Right lobe of liver (tissue), 6 donors: ENCODE data around the gene NAT14. TPM values are rescaled to one million over a fixed set of nuclear protein-coding genes. Genes with fewer than 3 reads are reported as not detected.
"Not testable (repeated sequence)": the region's sequence is repeated elsewhere in the genome, so short reads cannot be mapped to it uniquely, and the experiment has no call there.

Source experiments
- ATAC-seq, 4 donors: fragments of 200-7000 bp; cut with Tn5 transposase; one replicate each; pipeline ENCODE4 v1.9.1; 2020; ENCODE audit warnings: mild to moderate bottlenecking in 4 of 4, moderate library complexity in 4 of 4
- DNase-seq, 3 donors: peaks; one replicate each; pipeline ENCODE4 v3.0.0-alpha.2; 2020
- H3K27ac ChIP-seq, 3 donors: fragments of 200-600 bp; one replicate each; pipeline ENCODE4 v1.8.0; 2022
- H3K27me3 ChIP-seq, 2 donors: fragments of 200-600 bp; one replicate each; pipeline ENCODE4 v1.8.0; 2022
- H3K36me3 ChIP-seq, 4 donors: fragments of 200-600 bp; sonication (generic) in 1 of 4; one replicate each; pipeline versions ENCODE4 v1.5.1 to v1.8.0; 2017 to 2022; ENCODE audit warnings: control low read depth in 1 of 4
- H3K4me1 ChIP-seq, 4 donors: fragments of 200-600 bp; sonication (generic) in 1 of 4; one replicate each; pipeline versions ENCODE4 v1.5.1 to v1.8.0; 2017 to 2022; ENCODE audit warnings: control low read depth in 1 of 4
- H3K4me3 ChIP-seq, 3 donors: fragments of 200-600 bp; one replicate each; pipeline ENCODE4 v1.8.0; 2022
- H3K9me3 ChIP-seq, 4 donors: fragments of 200-600 bp; sonication (generic) in 1 of 4; one replicate each; pipeline versions ENCODE4 v1.5.1 to v1.8.0; 2017 to 2022; ENCODE audit warnings: control low read depth in 1 of 4
- CTCF ChIP-seq, 4 donors: fragments of 200-600 bp in 3 of 4; fragments of 450-650 bp in 1 of 4; IDR thresholded peaks; one replicate each; pipeline versions ENCODE4 v1.5.1 to v1.8.0; 2016 to 2022; ENCODE audit warnings: antibody characterized with exemption in 4 of 4, mild to moderate bottlenecking in 2 of 4
- POLR2A ChIP-seq: fragments of 450-650 bp; IDR thresholded peaks from one replicate; pipeline ENCODE4 v1.6.1; 2017; ENCODE audit warnings: antibody characterized with exemption, mild to moderate bottlenecking
- WGBS: methylation state at CpG from one replicate; pipeline ENCODE4 v1.1.6; 2018; ENCODE audit warnings: low coverage, low lambda C conversion rate; ENCODE audit not compliant: insufficient coverage; ENCODE audit errors: missing lambda C conversion rate; 5-methylcytosine and 5-hydroxymethylcytosine counted together
- intact Hi-C, 2 donors: fragments of 100-400 bp; cut with DNase I; formaldehyde crosslinking; loops; one replicate each; pipeline versions ENCODE4 v1.11.2 to v1.14.1; 2022
- total RNA-seq, 6 experiments: library from RNA; depleted of rRNA in 2 of 6; stranded (reverse); fragments of >200 nt in 2 of 6; fragmentation: NEBNext Ultra II Directional in 3 of 6; extraction: Animal tissue kit (Norgen Biotek cat#: 25700) in 3 of 6; gene quantifications; one replicate each; pipeline versions ENCODE4 v1.1.0 to v1.2.4, GENCODE V29; 2016 to 2023
- donor health status: DM: no; HTN: yes; CAD: no.
- donor health status: DM: no; HTN: no; CAD: no.
- donor health status: DM: no; HTN: no; CAD: no.
- donor health status: DM: no; HTN: yes; CAD: no.
- donor health status: DM: no; HTN: yes; CAD: no.

Gene NAT14
- total RNA-seq, 6 experiments from 2014 or later: 2.5 to 6.0 (median 3.9) TPM

GRCh38 chr19:55447421-55448174, 37.4 kb upstream of the NAT14 start:
- no peaks in the 10 kb centered on the region for H3K36me3 ChIP-seq
- intact Hi-C loops: no loop called here
- TF ChIP-seq POLR2A (no peak), CTCF (IDR thresholded peaks at IDR 0.05) (no peak)
- no peaks in the 10 kb centered on the region for H3K9me3 ChIP-seq
- no peaks in the 10 kb centered on the region for H3K27me3 ChIP-seq
- H3K27ac ChIP-seq: no peak overlapping the region
- WGBS: 43% methylated on average over 2 of the region's 16 CpGs
- H3K4me3 ChIP-seq: no peak overlapping the region
- H3K4me1 ChIP-seq: no peaks in the 10 kb centered on the region
- ATAC-seq (peak; percentile 29 to 59 (median 42)), DNase-seq (no peak)

- intact Hi-C loops, ATAC-seq, H3K36me3 ChIP-seq, H3K27me3 ChIP-seq, DNase-seq, H3K4me1 ChIP-seq, H3K9me3 ChIP-seq, H3K4me3 ChIP-seq, H3K27ac ChIP-seq: not testable (repeated sequence)
- WGBS: 89% methylated on average over 5 of the region's 5 CpGs
Observed at GRCh38 chr19:55448175-55448490, 36.9 kb upstream of the NAT14 start.

GRCh38 chr19:55449469-55449868, 35.5 kb upstream of the NAT14 start:
- H3K36me3 ChIP-seq: no peaks in the 10 kb centered on the region
- ATAC-seq (no peak), DNase-seq (peak in 1 of 3 donors; percentile 31)
- H3K9me3 ChIP-seq: no peaks in the 10 kb centered on the region
- no peak overlapping the region for H3K27ac ChIP-seq
- no peaks in the 10 kb centered on the region for H3K4me1 ChIP-seq
- intact Hi-C loops: no loop called here
- H3K27me3 ChIP-seq: no peaks in the 10 kb centered on the region
- WGBS: 16% methylated on average over 11 of the region's 16 CpGs
- H3K4me3 ChIP-seq: no peak overlapping the region
- no peak for TF ChIP-seq CTCF (IDR thresholded peaks at IDR 0.05)
- TF ChIP-seq POLR2A: no peak

- intact Hi-C loops: no loop called here
- Histone ChIP-seq H3K4me3 (no peak overlapping the region), H3K27me3 (no peaks in the 10 kb centered on the region)
Observed at GRCh38 chr19:55451163-55451964, 33.6 kb upstream of the NAT14 start.

More at GRCh38 chr19:55451163-55451964, 33.6 kb upstream of the NAT14 start:
- TF ChIP-seq CTCF (IDR thresholded peaks at IDR 0.05): no peak
- no peak for TF ChIP-seq POLR2A
- under 1% methylated on average over 24 of the region's 80 CpGs for WGBS
- no peak for ATAC-seq
- H3K27ac ChIP-seq: no peak overlapping the region
- peak in 1 of 3 donors; percentile 44 for DNase-seq
- H3K36me3 ChIP-seq: peaks cover 0 to 10% (median 0%) of the 10 kb centered on the region in 4 donors
- no peaks in the 10 kb centered on the region for H3K9me3 ChIP-seq
- no peaks in the 10 kb centered on the region for H3K4me1 ChIP-seq
